Mammary epithelial cell (primary cell): ENCODE results near the gene ITM2B.

Experiments
- EZH2 ChIP-seq: IDR thresholded peaks from 2 replicates; pipeline ENCODE4 v1.6.1; 2012; ENCODE audit warnings: low read length, inconsistent platforms, borderline replicate concordance
- TF ChIP-seq, protein P1 (sequence below), 2 donors: IDR thresholded peaks in 1 of 2; conservative IDR thresholded peaks in 1 of 2; 2 replicates each; pipeline ENCODE4 v1.5.1; 2011 to 2012; ENCODE audit warnings: inconsistent platforms in 2 of 2, low read length in 2 of 2, mild to moderate bottlenecking in 2 of 2, control low read depth in 1 of 2, low read depth in 1 of 2; ENCODE audit not compliant: insufficient read depth in 1 of 2; ENCODE audit errors: extremely low read depth in 1 of 2

DNA sequence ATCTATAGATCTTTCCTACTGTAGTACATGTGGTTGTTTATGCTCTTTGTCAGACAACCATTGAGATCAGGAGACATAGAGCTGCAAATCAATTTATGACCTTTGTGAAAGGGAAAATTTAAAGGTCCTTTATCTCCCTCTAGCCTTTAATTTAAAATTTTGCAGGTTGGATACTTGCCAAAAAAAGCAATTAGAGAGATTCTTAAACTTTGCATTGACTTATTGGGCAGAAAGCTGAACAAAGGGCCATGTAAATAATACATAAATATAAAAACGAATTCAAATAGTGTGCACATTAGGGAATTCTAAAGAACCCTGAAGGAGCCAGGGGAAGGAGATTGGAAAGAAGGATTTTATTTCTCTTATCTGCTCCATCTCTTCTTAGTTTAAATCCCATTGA is 48.5 kb downstream of the ITM2B start:
- TF ChIP-seq, protein P1, sequence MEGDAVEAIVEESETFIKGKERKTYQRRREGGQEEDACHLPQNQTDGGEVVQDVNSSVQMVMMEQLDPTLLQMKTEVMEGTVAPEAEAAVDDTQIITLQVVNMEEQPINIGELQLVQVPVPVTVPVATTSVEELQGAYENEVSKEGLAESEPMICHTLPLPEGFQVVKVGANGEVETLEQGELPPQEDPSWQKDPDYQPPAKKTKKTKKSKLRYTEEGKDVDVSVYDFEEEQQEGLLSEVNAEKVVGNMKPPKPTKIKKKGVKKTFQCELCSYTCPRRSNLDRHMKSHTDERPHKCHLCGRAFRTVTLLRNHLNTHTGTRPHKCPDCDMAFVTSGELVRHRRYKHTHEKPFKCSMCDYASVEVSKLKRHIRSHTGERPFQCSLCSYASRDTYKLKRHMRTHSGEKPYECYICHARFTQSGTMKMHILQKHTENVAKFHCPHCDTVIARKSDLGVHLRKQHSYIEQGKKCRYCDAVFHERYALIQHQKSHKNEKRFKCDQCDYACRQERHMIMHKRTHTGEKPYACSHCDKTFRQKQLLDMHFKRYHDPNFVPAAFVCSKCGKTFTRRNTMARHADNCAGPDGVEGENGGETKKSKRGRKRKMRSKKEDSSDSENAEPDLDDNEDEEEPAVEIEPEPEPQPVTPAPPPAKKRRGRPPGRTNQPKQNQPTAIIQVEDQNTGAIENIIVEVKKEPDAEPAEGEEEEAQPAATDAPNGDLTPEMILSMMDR (conservative IDR thresholded peaks at IDR 0.05 in 1 of 2, IDR thresholded peaks at IDR 0.05 in 1 of 2; ENCODE audit: extremely low read depth in 1 of 2, insufficient read depth in 1 of 2, low read depth in 1 of 2, low read length in 2 of 2), result no peak
- no peak for TF ChIP-seq EZH2
